PFSK-1 (cell line): ENCODE measurements around the gene CCDC69.

ENCODE experiments used
- POLR2AphosphoS5 ChIP-seq: IDR thresholded peaks from 2 replicates; pipeline ENCODE4 v1.6.1; 2012; ENCODE audit warnings: low read depth, mild to moderate bottlenecking, control low read depth, low read length, moderate library complexity
- REST ChIP-seq, 2 experiments: IDR thresholded peaks; 2 replicates each; pipeline versions ENCODE4 v1.6.1 to v1.8.0; 2011 to 2012; ENCODE audit warnings: low read depth in 2 of 2, low read length in 2 of 2, control low read depth in 1 of 2, inconsistent platforms in 1 of 2, mild to moderate bottlenecking in 1 of 2, moderate library complexity in 1 of 2; ENCODE audit not compliant: insufficient read depth in 1 of 2

- no peak for TF ChIP-seq REST (IDR thresholded peaks at IDR 0.05; ENCODE audit: insufficient read depth in 1 of 2, low read depth in 2 of 2, low read length in 2 of 2)
- no peak for TF ChIP-seq POLR2AphosphoS5
Measured at GRCh38 chr5:151270599-151270998, 46.7 kb upstream of the CCDC69 start.
